Hypothalamus (tissue), 51 donors: ENCODE measurements around the gene KRIT1.
"Not testable (repeated sequence)": the region's sequence is repeated elsewhere in the genome, so short reads cannot be mapped to it uniquely, and the experiment has no call there.

Source experiments
- DNase-seq, 51 donors: peaks; one replicate each; lab custom pipeline; 2025; lab: John Stamatoyannopoulos, UW

Gene KRIT1

GRCh38 chr7:92251181-92251580, 5.5 kb upstream of the KRIT1 start:
- no peak for DNase-seq

- DNase-seq = no peak
Measured at GRCh38 chr7:92250603-92251002, 4.9 kb upstream of the KRIT1 start.

GRCh38 chr7:92246360-92247101, 817 bp upstream of the KRIT1 start:
- peak in 39 of 51 donors; percentile 5 to 87 (median 36) for DNase-seq

GRCh38 chr7:92244808-92245486, 767 bp downstream of the KRIT1 start:
- peak in 3 of 51 donors; percentile 34 to 56 (median 35) for DNase-seq

GRCh38 chr7:92242972-92243371, 2.7 kb downstream of the KRIT1 start:
- DNase-seq = no peak

GRCh38 chr7:92230547-92230946, 15.2 kb downstream of the KRIT1 start:
- DNase-seq = no peak

GRCh38 chr7:92228742-92229141, 17.0 kb downstream of the KRIT1 start:
- no peak for DNase-seq

GRCh38 chr7:92228100-92228499, 17.6 kb downstream of the KRIT1 start:
- DNase-seq = no peak

- DNase-seq = no peak
Measured at GRCh38 chr7:92226981-92227380, 18.7 kb downstream of the KRIT1 start.

- DNase-seq = no peak
Measured at GRCh38 chr7:92221766-92222165, 23.9 kb downstream of the KRIT1 start.

- no peak for DNase-seq
Measured at GRCh38 chr7:92206672-92207071, 39.0 kb downstream of the KRIT1 start.

GRCh38 chr7:92205987-92206386, 39.7 kb downstream of the KRIT1 start:
- DNase-seq = no peak

- DNase-seq = no peak
Measured at GRCh38 chr7:92200791-92201190, 44.9 kb downstream of the KRIT1 start.

GRCh38 chr7:92192326-92192725, 53.4 kb downstream of the KRIT1 start:
- no peak for DNase-seq

GRCh38 chr7:92189246-92189645, 56.5 kb downstream of the KRIT1 start:
- DNase-seq = not testable (repeated sequence)

- not testable (repeated sequence) for DNase-seq
Measured at GRCh38 chr7:92184294-92184693, 61.4 kb downstream of the KRIT1 start.

GRCh38 chr7:92178928-92179924, 66.5 kb downstream of the KRIT1 start, which contains the start of gene LRRD1:
Gene LRRD1, minus strand, starts transcription at chr7:92179142. Its CDS starts 13,940 bp downstream, at chr7:92165202.
- peak; percentile 39 to 91 (median 76) for DNase-seq

GRCh38 chr7:92177362-92177761, 68.4 kb downstream of the KRIT1 start:
- no peak for DNase-seq

- not testable (repeated sequence) for DNase-seq
Measured at GRCh38 chr7:92169529-92169928, 76.2 kb downstream of the KRIT1 start.

GRCh38 chr7:92161271-92161670, 84.4 kb downstream of the KRIT1 start:
- DNase-seq = no peak
